ENCODE results near the gene LSP1.

Gene LSP1

GRCh38 chr11:1847006-1847735 is 5.7 kb upstream of the LSP1 start:
- DNase-seq (ENCODE audit: low read depth in 3 of 3) = no peak

- no peak for DNase-seq (ENCODE audit: low read depth in 3 of 3)
Observed at GRCh38 chr11:1847926-1848639, 4.8 kb upstream of the LSP1 start.

- no peak for DNase-seq (ENCODE audit: low read depth in 3 of 3)
Observed at GRCh38 chr11:1848640-1849430, 4.0 kb upstream of the LSP1 start.

GRCh38 chr11:1851468-1852180 is 1.3 kb upstream of the LSP1 start:
- no peak for DNase-seq (ENCODE audit: low read depth in 3 of 3)

GRCh38 chr11:1852271-1852876 is 510 bp upstream of the LSP1 start:
- DNase-seq (ENCODE audit: low read depth in 3 of 3) = no peak

GRCh38 chr11:1853376-1854131 is 670 bp downstream of the LSP1 start:
- no peak for DNase-seq (ENCODE audit: low read depth in 3 of 3)

- no peak for DNase-seq (ENCODE audit: low read depth in 3 of 3)
Observed at GRCh38 chr11:1854132-1854948, 1.5 kb downstream of the LSP1 start.

GRCh38 chr11:1854949-1855885 is 2.3 kb downstream of the LSP1 start:
- DNase-seq (ENCODE audit: low read depth in 3 of 3) = peak in 2 of 3 experiments; percentile 22 to 46

GRCh38 chr11:1855886-1856265 is 3.0 kb downstream of the LSP1 start:
- DNase-seq (ENCODE audit: low read depth in 3 of 3) = no peak

GRCh38 chr11:1856306-1857005 is 3.6 kb downstream of the LSP1 start:
- DNase-seq (ENCODE audit: low read depth in 3 of 3) = no peak

- DNase-seq (ENCODE audit: low read depth in 3 of 3) = no peak
Observed at GRCh38 chr11:1857064-1857463, 4.2 kb downstream of the LSP1 start.

GRCh38 chr11:1858154-1858553 is 5.3 kb downstream of the LSP1 start:
- DNase-seq (ENCODE audit: low read depth in 3 of 3) = no peak

GRCh38 chr11:1858576-1858975 is 5.7 kb downstream of the LSP1 start:
- no peak for DNase-seq (ENCODE audit: low read depth in 3 of 3)

- no peak for DNase-seq (ENCODE audit: low read depth in 3 of 3)
Observed at GRCh38 chr11:1859004-1859403, 6.1 kb downstream of the LSP1 start.

GRCh38 chr11:1860108-1860507 is 7.2 kb downstream of the LSP1 start:
- no peak for DNase-seq (ENCODE audit: low read depth in 3 of 3)

- DNase-seq (ENCODE audit: low read depth in 3 of 3) = no peak
Observed at GRCh38 chr11:1861435-1862411, 8.8 kb downstream of the LSP1 start.
